ENCODE data around the gene TAF10.
A peak's percentile ranks its signal among the peaks of the same experiment; 100 is the strongest.

The TAF10 gene

GRCh38 chr11:6608726-6609501, 3.1 kb downstream of the TAF10 start:
- no peak for DNase-seq (ENCODE audit: low read depth)

DNA sequence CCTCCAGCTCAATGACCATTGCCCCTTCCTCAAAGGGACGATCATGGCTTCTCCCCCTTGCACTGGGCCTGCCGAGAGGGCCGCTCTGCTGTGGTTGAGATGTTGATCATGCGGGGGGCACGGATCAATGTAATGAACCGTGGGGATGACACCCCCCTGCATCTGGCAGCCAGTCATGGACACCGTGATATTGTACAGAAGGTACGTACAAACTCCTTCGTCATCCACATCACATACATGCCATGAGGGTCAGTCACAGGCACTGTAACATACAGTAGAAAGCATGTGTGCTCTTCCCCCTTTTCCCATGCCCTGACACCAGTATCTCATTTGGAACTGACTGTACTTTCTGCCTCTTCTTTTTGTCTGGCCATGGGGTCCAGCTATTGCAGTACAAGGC, 4.0 kb downstream of the TAF10 start:
- DNase-seq (ENCODE audit: low read depth), result no peak

- DNase-seq (ENCODE audit: low read depth), result no peak
These were observed 4.7 kb downstream of the TAF10 start for GRCh38 chr11:6607190-6607795.

- no peak for DNase-seq (ENCODE audit: low read depth)
These were observed 5.4 kb downstream of the TAF10 start for GRCh38 chr11:6606471-6607189.

- no peak for DNase-seq (ENCODE audit: low read depth)
These were observed 7.2 kb downstream of the TAF10 start for GRCh38 chr11:6604790-6605189.

- no peak for DNase-seq (ENCODE audit: low read depth)
These were observed 7.9 kb downstream of the TAF10 start for GRCh38 chr11:6604081-6604626.

- DNase-seq (ENCODE audit: low read depth), result peak; percentile 76
These were observed 8.5 kb downstream of the TAF10 start, which contains the start of the genes ILK and RRP8 for GRCh38 chr11:6603287-6604080. Gene ILK, plus strand, starts transcription at chr11:6603774. Its CDS starts 498 bp downstream, at chr11:6604272. Gene RRP8, minus strand, starts transcription at chr11:6603616. Its CDS starts 114 bp downstream, at chr11:6603502.

DNA sequence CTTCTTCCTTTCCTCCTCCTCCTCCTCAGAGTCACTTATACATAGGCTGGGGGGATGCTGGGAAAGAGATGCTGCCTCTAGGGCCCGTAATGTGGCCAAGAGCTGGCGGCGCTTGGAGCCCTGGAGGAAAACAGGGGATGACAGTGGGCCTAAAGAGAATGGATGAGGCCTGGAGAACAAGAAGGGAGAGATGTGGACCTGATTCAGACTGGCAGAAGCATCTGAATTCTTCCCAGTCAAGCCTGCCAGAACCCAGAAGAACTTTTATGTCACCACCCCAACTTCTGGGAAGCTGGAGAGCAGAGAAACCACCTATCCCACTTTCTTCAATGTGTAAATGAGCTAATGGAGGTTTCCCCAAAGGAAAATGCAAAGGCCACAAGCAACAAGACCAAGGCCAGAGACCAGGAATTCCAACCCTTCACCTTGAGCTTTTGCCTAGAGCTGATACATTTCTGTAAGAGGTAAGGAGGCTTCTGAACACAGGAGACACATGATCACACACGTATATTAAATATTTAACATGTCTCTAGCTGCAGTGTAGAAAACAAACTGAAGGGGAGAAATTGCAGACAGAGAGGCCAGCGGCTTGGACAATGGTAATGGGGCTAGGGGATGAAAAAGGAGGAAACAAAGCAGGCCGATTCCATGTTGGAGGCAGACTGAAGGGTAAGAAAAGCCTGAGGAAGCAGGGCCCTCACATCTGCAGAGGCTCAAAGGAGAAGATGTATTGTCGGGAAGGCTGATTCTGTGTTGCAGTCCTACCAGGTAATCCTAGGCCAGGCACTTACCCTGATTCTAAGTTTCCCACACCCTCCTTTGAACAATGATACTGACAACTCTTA, 9.7 kb downstream of the TAF10 start:
- no peak for DNase-seq (ENCODE audit: low read depth)

GRCh38 chr11:6601041-6601461, 11.0 kb downstream of the TAF10 start:
- DNase-seq (ENCODE audit: low read depth), result no peak

DNA sequence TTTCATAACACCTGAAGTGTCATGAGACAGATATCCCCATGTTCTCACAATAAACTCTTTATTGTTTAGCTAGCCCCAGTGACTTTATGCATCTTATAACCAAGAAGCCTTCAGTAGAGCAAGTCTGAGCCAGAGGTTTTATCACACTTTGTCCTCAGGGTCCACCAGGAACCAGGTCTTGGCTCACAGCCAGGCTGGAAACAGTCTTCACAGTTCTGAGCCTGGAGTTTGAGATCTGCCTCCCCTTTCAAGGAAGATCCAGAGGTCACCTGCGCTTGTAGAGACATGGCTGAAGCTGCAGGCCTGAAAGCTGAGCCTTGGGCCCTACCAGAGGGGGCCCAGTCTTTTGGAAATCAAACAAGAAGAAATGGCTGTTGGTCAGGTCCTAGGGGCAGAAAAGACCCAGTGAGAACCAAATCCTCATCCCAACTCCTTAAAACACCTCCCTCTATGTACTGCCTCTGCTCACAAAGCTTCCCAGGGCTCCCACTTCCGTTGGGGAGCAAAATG, 12.1 kb downstream of the TAF10 start:
- no peak for DNase-seq (ENCODE audit: low read depth)

- no peak for DNase-seq (ENCODE audit: low read depth)
These were observed 12.6 kb downstream of the TAF10 start for GRCh38 chr11:6599449-6599848.

GRCh38 chr11:6598555-6598954, 13.5 kb downstream of the TAF10 start:
- DNase-seq (ENCODE audit: low read depth), result no peak

DNA sequence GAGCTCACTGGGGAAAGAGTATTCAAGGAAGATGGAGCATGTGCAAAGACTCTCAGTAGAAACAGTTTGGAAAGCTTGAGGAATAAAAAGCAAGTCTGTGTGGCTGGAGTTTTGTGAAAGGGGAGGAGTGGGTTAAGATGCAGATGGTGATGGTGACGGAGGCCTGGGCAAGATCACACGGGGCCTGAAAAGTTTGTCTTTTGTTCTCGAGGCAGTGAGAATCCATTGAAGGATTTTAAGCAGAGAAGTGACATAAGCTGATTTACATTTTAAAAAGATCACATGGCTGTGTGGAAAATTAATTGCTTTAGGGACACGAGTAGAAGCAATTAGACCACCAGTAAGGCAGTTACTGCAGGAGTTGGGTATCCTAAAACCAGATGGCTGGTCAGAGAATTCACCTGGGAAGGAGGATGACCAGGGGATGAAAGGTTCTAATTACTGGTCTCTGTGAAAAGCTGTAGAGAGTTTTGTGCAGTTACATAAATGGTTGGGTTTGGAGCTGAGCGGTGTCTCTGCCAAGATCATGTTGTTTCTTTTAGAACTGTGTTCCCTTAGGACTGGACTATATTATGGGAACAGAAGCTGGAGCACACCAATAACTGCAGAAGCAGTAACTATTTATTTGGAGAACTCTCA, 15.7 kb downstream of the TAF10 start:
- DNase-seq (ENCODE audit: low read depth), result no peak

GRCh38 chr11:6594142-6594768, 17.8 kb downstream of the TAF10 start:
- DNase-seq (ENCODE audit: low read depth), result no peak

GRCh38 chr11:6588018-6588417, 24.0 kb downstream of the TAF10 start:
- DNase-seq (ENCODE audit: low read depth), result no peak

- no peak for DNase-seq (ENCODE audit: low read depth)
These were observed 24.6 kb downstream of the TAF10 start for GRCh38 chr11:6587360-6587953.

GRCh38 chr11:6586434-6587359, 25.3 kb downstream of the TAF10 start:
- DNase-seq (ENCODE audit: low read depth), result no peak

- DNase-seq (ENCODE audit: low read depth), result no peak
These were observed 27.5 kb downstream of the TAF10 start for GRCh38 chr11:6584528-6584927.

Measured in stimulated activated CD8-positive, alpha-beta memory T cell treated with anti-CD3 and anti-CD28 coated beads, Interleukin-15, amount 100 ng/mL, for 24 hours (primary cell).